Measurements from ENCODE around the gene TMEM63B.
"Not testable (repeated sequence)": the region's sequence is repeated elsewhere in the genome, so short reads cannot be mapped to it uniquely, and the experiment has no call there.

The TMEM63B gene

GRCh38 chr6:44193307-44193910 lies 66.1 kb downstream of the TMEM63B start:
- DNase-seq (ENCODE audit: low spot score) = no peak

GRCh38 chr6:44194326-44194725 lies 67.0 kb downstream of the TMEM63B start:
- no peak for DNase-seq (ENCODE audit: low spot score)

- not testable (repeated sequence) for DNase-seq (ENCODE audit: low spot score)
These were observed 69.0 kb downstream of the TMEM63B start for GRCh38 chr6:44196351-44196750.

- DNase-seq (ENCODE audit: low spot score) = no peak
These were observed 71.3 kb downstream of the TMEM63B start for GRCh38 chr6:44198684-44199083.

- DNase-seq (ENCODE audit: low spot score) = no peak
These were observed 72.5 kb downstream of the TMEM63B start for GRCh38 chr6:44199883-44200282.

GRCh38 chr6:44201200-44201599 lies 73.8 kb downstream of the TMEM63B start:
- no peak for DNase-seq (ENCODE audit: low spot score)

- no peak for DNase-seq (ENCODE audit: low spot score)
These were observed 74.4 kb downstream of the TMEM63B start for GRCh38 chr6:44201638-44202303.

GRCh38 chr6:44202332-44202971 lies 75.1 kb downstream of the TMEM63B start:
- DNase-seq (ENCODE audit: low spot score) = no peak

- DNase-seq (ENCODE audit: low spot score) = no peak
These were observed 75.8 kb downstream of the TMEM63B start for GRCh38 chr6:44202972-44203750.

- no peak for DNase-seq (ENCODE audit: low spot score)
These were observed 76.6 kb downstream of the TMEM63B start for GRCh38 chr6:44203955-44204354.

All from HuH-7.5 (cell line).